MG63 (cell line): ENCODE measurements around the gene GCHFR. TPM values are rescaled to one million over a fixed set of nuclear protein-coding genes. Genes with fewer than 3 reads are reported as not detected.

Experiments used
- DNase-seq: peaks from one replicate; pipeline ENCODE4 v3.0.0-alpha.2; 2020
- H3K27me3 ChIP-seq: fragments of 250-450 bp; sonication (Bioruptor Pico); 2 replicates; pipeline ENCODE4 v1.5.1; 2020; ENCODE audit warnings: mild to moderate bottlenecking, moderate library complexity
- H3K36me3 ChIP-seq: fragments of 250-450 bp; sonication (Bioruptor Pico); 2 replicates; pipeline ENCODE4 v1.5.1; 2020; ENCODE audit warnings: mild to moderate bottlenecking, moderate library complexity
- H3K4me3 ChIP-seq: fragments of 250-450 bp; sonication (Bioruptor Pico); 2 replicates; pipeline ENCODE4 v1.5.1; 2020; ENCODE audit warnings: mild to moderate bottlenecking, moderate library complexity
- H3K9me3 ChIP-seq: fragments of 250-450 bp; sonication (Bioruptor Pico); 2 replicates; pipeline ENCODE4 v1.5.1; 2020; ENCODE audit warnings: mild to moderate bottlenecking, moderate library complexity
- total RNA-seq: library from RNA; depleted of rRNA; stranded (reverse); fragments of >200 nt; shearing (Covaris generic); gene quantifications from 2 replicates; pipeline ENCODE4 v1.2.3, GENCODE V29; 2014; ENCODE audit warnings: low replicate concordance

Gene GCHFR
- total RNA-seq, 1 experiment from 2014 or later: 4.4 TPM

- DNase-seq: no peak
- H3K36me3 ChIP-seq: peaks cover 16% of the 10 kb centered on the region
- no peaks in the 10 kb centered on the region for H3K27me3 ChIP-seq
- no peak overlapping the region for H3K4me3 ChIP-seq
- H3K9me3 ChIP-seq: no peaks in the 10 kb centered on the region
These were observed 25.3 kb downstream of the GCHFR start for GRCh38 chr15:40789119-40789518.

GRCh38 chr15:40789999-40790398, 26.1 kb downstream of the GCHFR start:
- Histone ChIP-seq H3K36me3 (peaks cover 16% of the 10 kb centered on the region), H3K27me3 (no peaks in the 10 kb centered on the region), H3K4me3 (no peak overlapping the region), H3K9me3 (no peaks in the 10 kb centered on the region)
- DNase-seq: no peak

GRCh38 chr15:40790718-40791117, 26.9 kb downstream of the GCHFR start:
- H3K27me3 ChIP-seq: no peaks in the 10 kb centered on the region
- H3K9me3 ChIP-seq: no peaks in the 10 kb centered on the region
- peaks cover 16% of the 10 kb centered on the region for H3K36me3 ChIP-seq
- DNase-seq: peak; percentile 25
- H3K4me3 ChIP-seq: no peak overlapping the region

- H3K27me3 ChIP-seq: no peaks in the 10 kb centered on the region
- H3K4me3 ChIP-seq: no peak overlapping the region
- no peak for DNase-seq
- H3K36me3 ChIP-seq: peaks cover 16% of the 10 kb centered on the region
- H3K9me3 ChIP-seq: no peaks in the 10 kb centered on the region
These were observed 28.5 kb downstream of the GCHFR start for GRCh38 chr15:40792394-40792793.

- Histone ChIP-seq H3K27me3 (no peaks in the 10 kb centered on the region), H3K4me3 (no peak overlapping the region), H3K36me3 (peaks cover 16% of the 10 kb centered on the region), H3K9me3 (no peaks in the 10 kb centered on the region)
- DNase-seq: peak; percentile 83
These were observed 29.5 kb downstream of the GCHFR start for GRCh38 chr15:40793216-40793989.

- Histone ChIP-seq H3K36me3 (peaks cover 13% of the 10 kb centered on the region), H3K27me3 (no peaks in the 10 kb centered on the region), H3K9me3 (no peaks in the 10 kb centered on the region), H3K4me3 (no peak overlapping the region)
- no peak for DNase-seq
These were observed 32.2 kb downstream of the GCHFR start for GRCh38 chr15:40796041-40796440.

GRCh38 chr15:40796512-40796911, 32.6 kb downstream of the GCHFR start:
- Histone ChIP-seq H3K27me3 (no peaks in the 10 kb centered on the region), H3K36me3 (peaks cover 8% of the 10 kb centered on the region), H3K9me3 (no peaks in the 10 kb centered on the region), H3K4me3 (no peak overlapping the region)
- DNase-seq: no peak

GRCh38 chr15:40799523-40799922, 35.7 kb downstream of the GCHFR start:
- Histone ChIP-seq H3K36me3 (no peaks in the 10 kb centered on the region), H3K27me3 (no peaks in the 10 kb centered on the region), H3K4me3 (no peak overlapping the region), H3K9me3 (no peaks in the 10 kb centered on the region)
- no peak for DNase-seq

GRCh38 chr15:40803076-40803475, 39.2 kb downstream of the GCHFR start:
- no peak for DNase-seq
- no peaks in the 10 kb centered on the region for H3K9me3 ChIP-seq
- H3K36me3 ChIP-seq: no peaks in the 10 kb centered on the region
- H3K4me3 ChIP-seq: no peak overlapping the region
- no peaks in the 10 kb centered on the region for H3K27me3 ChIP-seq

- DNase-seq: no peak
- H3K4me3 ChIP-seq: no peak overlapping the region
- H3K27me3 ChIP-seq: no peaks in the 10 kb centered on the region
- no peaks in the 10 kb centered on the region for H3K36me3 ChIP-seq
- no peaks in the 10 kb centered on the region for H3K9me3 ChIP-seq
These were observed 39.8 kb downstream of the GCHFR start for GRCh38 chr15:40803688-40804087.

- Histone ChIP-seq H3K36me3 (no peaks in the 10 kb centered on the region), H3K9me3 (no peaks in the 10 kb centered on the region), H3K27me3 (no peaks in the 10 kb centered on the region), H3K4me3 (peak overlapping the region; percentile 98)
- no peak for DNase-seq
These were observed 42.8 kb downstream of the GCHFR start for GRCh38 chr15:40806672-40807027.

- no peaks in the 10 kb centered on the region for H3K36me3 ChIP-seq
- H3K9me3 ChIP-seq: no peaks in the 10 kb centered on the region
- DNase-seq: peak; percentile 97
- H3K27me3 ChIP-seq: no peaks in the 10 kb centered on the region
- peak within 1 kb of the TSS; percentile 98 for H3K4me3 ChIP-seq
These were observed 43.4 kb downstream of the GCHFR start, which contains the start of the genes DNAJC17 and ZFYVE19 for GRCh38 chr15:40807028-40807887. Gene DNAJC17, minus strand, starts transcription at chr15:40807473. Its CDS starts 27 bp downstream, at chr15:40807446. Gene ZFYVE19, plus strand, starts transcription at chr15:40807089. Its CDS starts 501 bp downstream, at chr15:40807590.

- no peak for DNase-seq
- H3K9me3 ChIP-seq: no peaks in the 10 kb centered on the region
- H3K36me3 ChIP-seq: no peaks in the 10 kb centered on the region
- no peaks in the 10 kb centered on the region for H3K27me3 ChIP-seq
- peak overlapping the region; percentile 98 for H3K4me3 ChIP-seq
These were observed 44.1 kb downstream of the GCHFR start for GRCh38 chr15:40807888-40808461.

- Histone ChIP-seq H3K27me3 (no peaks in the 10 kb centered on the region), H3K9me3 (no peaks in the 10 kb centered on the region), H3K4me3 (no peak overlapping the region), H3K36me3 (no peaks in the 10 kb centered on the region)
- no peak for DNase-seq
These were observed 45.1 kb downstream of the GCHFR start for GRCh38 chr15:40808861-40809450.

- Histone ChIP-seq H3K9me3 (no peaks in the 10 kb centered on the region), H3K4me3 (no peak overlapping the region), H3K27me3 (no peaks in the 10 kb centered on the region), H3K36me3 (no peaks in the 10 kb centered on the region)
- DNase-seq: no peak
These were observed 49.0 kb downstream of the GCHFR start for GRCh38 chr15:40812721-40813425.

GRCh38 chr15:40815042-40815698, 51.3 kb downstream of the GCHFR start:
- Histone ChIP-seq H3K9me3 (no peaks in the 10 kb centered on the region), H3K36me3 (no peaks in the 10 kb centered on the region), H3K4me3 (no peak overlapping the region), H3K27me3 (no peaks in the 10 kb centered on the region)
- no peak for DNase-seq
